Ishikawa (cell line): ENCODE data around the gene AGAP1.
A peak's percentile ranks its signal among the peaks of the same experiment; 100 is the strongest.

ENCODE experiments used
- CEBPB ChIP-seq: IDR thresholded peaks from 2 replicates; pipeline ENCODE4 v1.6.1; 2012
- CREB1 ChIP-seq: IDR thresholded peaks from 2 replicates; pipeline ENCODE4 v1.6.1; 2012; ENCODE audit warnings: low read depth
- EGR1 ChIP-seq: IDR thresholded peaks from 2 replicates; pipeline ENCODE4 v1.6.1; 2012
- EP300 ChIP-seq: IDR thresholded peaks from 2 replicates; pipeline ENCODE4 v1.6.1; 2012; ENCODE audit warnings: borderline replicate concordance
- FOXM1 ChIP-seq: IDR thresholded peaks from 2 replicates; pipeline ENCODE4 v1.6.1; 2012; ENCODE audit warnings: low read depth, borderline replicate concordance
- NFIC ChIP-seq: IDR thresholded peaks from 2 replicates; pipeline ENCODE4 v1.6.1; 2012
- RAD21 ChIP-seq: IDR thresholded peaks from 2 replicates; pipeline ENCODE4 v1.6.1; 2012; ENCODE audit warnings: low read depth
- TAF1 ChIP-seq: IDR thresholded peaks from 2 replicates; pipeline ENCODE4 v1.6.1; 2012; ENCODE audit warnings: low read depth, mild to moderate bottlenecking
- TCF12 ChIP-seq: IDR thresholded peaks from 2 replicates; pipeline ENCODE4 v1.6.1; 2012; ENCODE audit warnings: low read depth
- TEAD4 ChIP-seq: IDR thresholded peaks from 2 replicates; pipeline ENCODE4 v1.6.1; 2012
- YY1 ChIP-seq: IDR thresholded peaks from 2 replicates; pipeline ENCODE4 v1.6.1; 2012; ENCODE audit warnings: low read depth
- ZBTB7A ChIP-seq: IDR thresholded peaks from 2 replicates; pipeline ENCODE4 v1.6.1; 2012; ENCODE audit warnings: low read depth
- TF ChIP-seq, protein P1 (sequence below): IDR thresholded peaks from 2 replicates; pipeline ENCODE4 v1.6.1; 2012
- TF ChIP-seq, protein P2 (sequence below): IDR thresholded peaks from 2 replicates; pipeline ENCODE4 v1.6.1; 2012; ENCODE audit warnings: low read depth, mild to moderate bottlenecking
- TF ChIP-seq, protein P3 (sequence below): IDR thresholded peaks from 2 replicates; pipeline ENCODE4 v1.6.1; 2012

The AGAP1 gene

DNA sequence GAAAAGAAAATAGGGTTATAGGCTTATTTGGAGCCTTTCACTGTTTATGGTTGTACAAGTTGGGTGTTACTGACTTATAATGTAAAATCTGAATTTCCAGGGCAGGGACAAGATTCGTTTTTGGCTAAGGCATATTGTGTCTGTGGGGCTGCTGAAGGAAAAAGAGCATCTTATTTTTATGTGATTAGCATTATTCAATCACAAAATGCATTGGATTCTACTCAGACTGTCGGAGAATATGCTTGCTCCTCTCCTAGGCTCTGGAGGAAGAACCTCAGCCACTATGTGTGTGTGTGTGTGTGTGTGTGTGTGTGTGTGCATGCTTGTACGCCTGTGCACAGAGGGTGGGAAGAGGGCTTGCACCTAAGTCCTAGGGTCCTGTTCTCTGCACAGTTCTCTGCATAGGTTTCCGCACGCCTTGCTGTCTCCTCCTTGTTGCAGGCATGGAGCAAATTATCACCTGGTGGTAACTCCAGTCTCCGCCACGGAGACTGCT lies 44.3 kb downstream of the AGAP1 start:
- TF ChIP-seq RAD21 = no peak
- no peak for TF ChIP-seq TAF1
- no peak for TF ChIP-seq EP300
- no peak for TF ChIP-seq CEBPB
- TF ChIP-seq, protein P1, sequence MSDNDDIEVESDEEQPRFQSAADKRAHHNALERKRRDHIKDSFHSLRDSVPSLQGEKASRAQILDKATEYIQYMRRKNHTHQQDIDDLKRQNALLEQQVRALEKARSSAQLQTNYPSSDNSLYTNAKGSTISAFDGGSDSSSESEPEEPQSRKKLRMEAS = no peak
- no peak for TF ChIP-seq EGR1
- TF ChIP-seq, protein P2, sequence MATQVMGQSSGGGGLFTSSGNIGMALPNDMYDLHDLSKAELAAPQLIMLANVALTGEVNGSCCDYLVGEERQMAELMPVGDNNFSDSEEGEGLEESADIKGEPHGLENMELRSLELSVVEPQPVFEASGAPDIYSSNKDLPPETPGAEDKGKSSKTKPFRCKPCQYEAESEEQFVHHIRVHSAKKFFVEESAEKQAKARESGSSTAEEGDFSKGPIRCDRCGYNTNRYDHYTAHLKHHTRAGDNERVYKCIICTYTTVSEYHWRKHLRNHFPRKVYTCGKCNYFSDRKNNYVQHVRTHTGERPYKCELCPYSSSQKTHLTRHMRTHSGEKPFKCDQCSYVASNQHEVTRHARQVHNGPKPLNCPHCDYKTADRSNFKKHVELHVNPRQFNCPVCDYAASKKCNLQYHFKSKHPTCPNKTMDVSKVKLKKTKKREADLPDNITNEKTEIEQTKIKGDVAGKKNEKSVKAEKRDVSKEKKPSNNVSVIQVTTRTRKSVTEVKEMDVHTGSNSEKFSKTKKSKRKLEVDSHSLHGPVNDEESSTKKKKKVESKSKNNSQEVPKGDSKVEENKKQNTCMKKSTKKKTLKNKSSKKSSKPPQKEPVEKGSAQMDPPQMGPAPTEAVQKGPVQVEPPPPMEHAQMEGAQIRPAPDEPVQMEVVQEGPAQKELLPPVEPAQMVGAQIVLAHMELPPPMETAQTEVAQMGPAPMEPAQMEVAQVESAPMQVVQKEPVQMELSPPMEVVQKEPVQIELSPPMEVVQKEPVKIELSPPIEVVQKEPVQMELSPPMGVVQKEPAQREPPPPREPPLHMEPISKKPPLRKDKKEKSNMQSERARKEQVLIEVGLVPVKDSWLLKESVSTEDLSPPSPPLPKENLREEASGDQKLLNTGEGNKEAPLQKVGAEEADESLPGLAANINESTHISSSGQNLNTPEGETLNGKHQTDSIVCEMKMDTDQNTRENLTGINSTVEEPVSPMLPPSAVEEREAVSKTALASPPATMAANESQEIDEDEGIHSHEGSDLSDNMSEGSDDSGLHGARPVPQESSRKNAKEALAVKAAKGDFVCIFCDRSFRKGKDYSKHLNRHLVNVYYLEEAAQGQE = no peak
- TF ChIP-seq CREB1 = no peak
- no peak for TF ChIP-seq TCF12
- no peak for TF ChIP-seq YY1
- TF ChIP-seq TEAD4 = no peak
- TF ChIP-seq ZBTB7A = no peak

DNA sequence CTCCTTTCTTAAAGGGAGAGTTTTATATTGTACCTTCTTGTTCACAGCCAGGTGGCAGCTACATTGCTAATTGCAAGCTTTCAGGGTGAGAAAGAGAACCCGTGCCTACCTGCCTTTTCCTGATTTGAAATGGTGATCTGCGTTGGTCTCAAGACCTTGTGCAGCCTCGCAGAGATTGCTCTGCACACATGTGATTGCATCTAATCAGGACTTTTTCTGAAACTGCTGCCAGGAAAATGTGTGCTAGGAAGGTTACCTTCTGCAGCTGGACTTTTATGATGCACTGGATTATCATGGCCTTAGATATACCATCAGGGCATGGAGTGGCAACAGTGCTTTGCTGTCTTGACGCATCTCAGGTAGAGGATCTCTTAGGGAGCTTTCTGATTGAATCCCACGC lies 45.1 kb downstream of the AGAP1 start:
- TF ChIP-seq, protein P3, sequence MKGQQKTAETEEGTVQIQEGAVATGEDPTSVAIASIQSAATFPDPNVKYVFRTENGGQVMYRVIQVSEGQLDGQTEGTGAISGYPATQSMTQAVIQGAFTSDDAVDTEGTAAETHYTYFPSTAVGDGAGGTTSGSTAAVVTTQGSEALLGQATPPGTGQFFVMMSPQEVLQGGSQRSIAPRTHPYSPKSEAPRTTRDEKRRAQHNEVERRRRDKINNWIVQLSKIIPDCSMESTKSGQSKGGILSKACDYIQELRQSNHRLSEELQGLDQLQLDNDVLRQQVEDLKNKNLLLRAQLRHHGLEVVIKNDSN = no peak
- TF ChIP-seq ZBTB7A (no peak), EP300 (no peak), TAF1 (no peak), CEBPB (no peak), YY1 (no peak), EGR1 (no peak)
- TF ChIP-seq, protein P2 = no peak
- TF ChIP-seq, protein P1 = no peak

DNA sequence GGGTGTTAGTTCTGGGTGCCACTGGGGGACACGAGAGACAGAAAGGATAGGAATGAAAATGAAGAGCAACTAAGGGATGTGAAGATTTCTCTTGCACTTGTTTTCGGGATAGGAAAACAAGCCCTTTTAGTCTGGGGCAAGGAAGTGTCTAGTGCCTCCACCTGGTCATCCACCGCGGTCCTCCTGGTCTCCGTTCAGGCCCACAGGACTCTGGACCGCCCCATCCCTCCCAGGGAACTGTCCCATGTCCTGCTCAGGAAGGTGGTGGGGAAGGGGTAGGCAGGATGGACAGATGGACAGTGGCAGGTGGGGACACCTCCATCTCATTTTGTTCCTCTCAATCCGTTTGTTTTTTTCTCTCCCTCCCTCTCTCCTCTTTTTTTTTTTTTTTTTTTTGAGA lies 45.9 kb downstream of the AGAP1 start:
- TF ChIP-seq, protein P2 = peak; percentile 34; the same call in 1 of the 2 replicates
- TF ChIP-seq, protein P1 = no peak

DNA sequence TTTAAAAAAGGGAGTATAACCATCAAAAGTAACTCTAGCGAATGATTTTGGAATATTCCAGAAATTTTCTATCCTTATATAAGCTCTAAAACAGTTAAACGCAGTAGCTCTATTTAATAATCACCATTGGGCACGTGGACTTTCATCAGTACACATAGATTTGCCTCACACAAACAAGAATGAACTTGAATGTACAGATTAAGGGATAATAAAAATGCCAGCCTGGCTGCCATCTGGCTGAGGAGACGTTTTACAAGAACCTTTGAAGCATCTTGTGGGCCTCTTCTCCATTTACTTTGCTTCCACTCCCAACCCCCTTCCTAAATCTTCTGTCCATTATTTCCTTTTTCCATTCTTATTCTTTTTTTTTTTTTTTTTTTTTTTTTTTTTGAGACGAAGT lies 47.2 kb downstream of the AGAP1 start:
- TF ChIP-seq CREB1 (no peak), RAD21 (no peak), YY1 (no peak), NFIC (no peak), TEAD4 (no peak), TAF1 (no peak), FOXM1 (no peak), CEBPB (no peak), ZBTB7A (no peak), TCF12 (no peak), EP300 (no peak)
- TF ChIP-seq, protein P1 = no peak
- TF ChIP-seq, protein P3 = no peak
- TF ChIP-seq, protein P2 = no peak
